DOHH2 (cell line): ENCODE data around the gene ITGB5.

Experiments
- H3F3A ChIP-seq: fragments of 200-600 bp; sonication (generic), shearing (Covaris generic); 2 replicates; pipeline ENCODE4 v1.6.0; 2016; ENCODE audit warnings: antibody characterized with exemption, mild to moderate bottlenecking; ENCODE audit not compliant: control insufficient read depth, insufficient read depth
- H3K27ac ChIP-seq: fragments of 200-600 bp; sonication (generic); 2 replicates; pipeline ENCODE4 v1.5.1; 2014; ENCODE audit warnings: low read depth, mild to moderate bottlenecking, low read length, moderate library complexity
- H3K27me3 ChIP-seq: fragments of 200-600 bp; sonication (generic); 2 replicates; pipeline ENCODE4 v1.6.1; 2014; ENCODE audit warnings: mild to moderate bottlenecking, low read length, mixed read lengths; ENCODE audit not compliant: control insufficient read depth
- H3K36me3 ChIP-seq: fragments of 200-600 bp; sonication (generic); 2 replicates; pipeline ENCODE4 v1.6.1; 2014; ENCODE audit warnings: mild to moderate bottlenecking, low read length, moderate library complexity, mixed read lengths; ENCODE audit not compliant: control insufficient read depth
- H3K4me1 ChIP-seq: fragments of 200-600 bp; sonication (generic); 2 replicates; pipeline ENCODE4 v1.6.1; 2014; ENCODE audit warnings: mild to moderate bottlenecking, low read length, mixed read lengths; ENCODE audit not compliant: control insufficient read depth
- H3K4me2 ChIP-seq: fragments of 200-600 bp; sonication (generic); 2 replicates; pipeline ENCODE4 v1.6.0; 2014; ENCODE audit warnings: mild to moderate bottlenecking, low read length, moderate library complexity
- H3K4me3 ChIP-seq: fragments of 200-600 bp; sonication (generic); 2 replicates; pipeline ENCODE4 v1.5.1; 2014; ENCODE audit warnings: mild to moderate bottlenecking, low read length, mixed read lengths
- H3K79me2 ChIP-seq: fragments of 200-600 bp; sonication (generic); 2 replicates; pipeline ENCODE4 v1.6.1; 2014; ENCODE audit warnings: mild to moderate bottlenecking, low read length, mixed read lengths; ENCODE audit not compliant: control insufficient read depth
- H3K9me2 ChIP-seq: fragments of 200-600 bp; sonication (generic); replicated peaks from 2 replicates; pipeline ENCODE4 v1.6.1; 2014; ENCODE audit warnings: mild to moderate bottlenecking, low read length, mixed read lengths; ENCODE audit not compliant: control insufficient read depth
- H3K9me3 ChIP-seq: fragments of 200-600 bp; sonication (generic); 2 replicates; pipeline ENCODE4 v1.6.1; 2014; ENCODE audit warnings: antibody characterized with exemption, low read length, mixed read lengths; ENCODE audit not compliant: control insufficient read depth, insufficient read depth
- H4K20me1 ChIP-seq: fragments of 200-600 bp; sonication (generic); 2 replicates; pipeline ENCODE4 v1.6.0; 2014; ENCODE audit warnings: low read depth, mild to moderate bottlenecking, antibody characterized with exemption, low read length, moderate library complexity; ENCODE audit not compliant: control insufficient read depth, insufficient read depth
- CTCF ChIP-seq: fragments of 200-600 bp; sonication (generic); IDR thresholded peaks from one replicate; pipeline ENCODE4 v1.5.1; 2014; ENCODE audit warnings: antibody characterized with exemption, mild to moderate bottlenecking, low read depth, low read length; ENCODE audit not compliant: poor library complexity, severe bottlenecking
- EZH2phosphoT487 ChIP-seq: fragments of 200-600 bp; sonication (generic); IDR thresholded peaks from 2 replicates; pipeline ENCODE4 v1.6.1; 2017; ENCODE audit warnings: borderline replicate concordance, mild to moderate bottlenecking, antibody characterized with exemption, low read length, moderate library complexity, mixed read lengths

ITGB5 gene

DNA sequence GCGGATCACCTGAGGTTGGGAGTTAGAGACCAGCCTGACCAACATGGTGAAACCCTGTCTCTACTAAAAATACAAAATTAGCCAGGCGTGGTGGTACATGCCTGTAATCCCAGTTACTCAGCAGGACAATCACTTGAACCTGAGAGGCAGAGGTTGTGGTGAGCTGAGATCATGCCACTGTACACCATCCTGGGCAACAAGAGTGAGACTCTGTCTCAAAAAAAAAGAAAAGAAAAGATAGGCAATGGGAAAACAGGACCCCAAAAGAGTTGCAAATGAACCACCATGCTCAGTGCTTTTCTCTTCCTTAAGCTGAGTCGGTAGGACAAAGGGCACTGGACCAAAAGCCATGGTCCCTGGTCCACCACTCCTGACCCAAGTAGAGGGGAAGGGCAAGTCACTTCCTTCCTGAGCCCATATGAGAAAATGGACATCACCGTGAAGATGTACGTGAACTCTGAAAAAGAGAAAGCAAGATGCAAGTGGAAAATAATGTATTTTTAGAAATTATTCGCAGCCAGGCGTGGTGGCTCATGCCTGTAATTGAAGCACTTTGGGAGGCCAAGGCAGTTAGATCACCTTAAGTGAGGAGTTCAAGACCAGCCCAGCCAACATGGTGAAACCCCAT is 2.6 kb downstream of the ITGB5 start:
- peaks cover 9% of the 10 kb centered on the region for H3K27me3 ChIP-seq
- no peak overlapping the region for H3K4me2 ChIP-seq
- no peaks in the 10 kb centered on the region for H3K79me2 ChIP-seq
- H3K36me3 ChIP-seq: no peaks in the 10 kb centered on the region
- no peaks in the 10 kb centered on the region for H3K9me3 ChIP-seq
- TF ChIP-seq CTCF: no peak
- no peak for TF ChIP-seq EZH2phosphoT487
- no peaks in the 10 kb centered on the region for H3F3A ChIP-seq
- H3K27ac ChIP-seq: no peak overlapping the region
- no peaks in the 10 kb centered on the region for H4K20me1 ChIP-seq
- H3K9me2 ChIP-seq: no peaks in the 10 kb centered on the region
- no peaks in the 10 kb centered on the region for H3K4me1 ChIP-seq
- H3K4me3 ChIP-seq: no peak overlapping the region

- H3K27me3 ChIP-seq: peaks cover 16% of the 10 kb centered on the region
- H3K79me2 ChIP-seq: no peaks in the 10 kb centered on the region
- no peaks in the 10 kb centered on the region for H3K9me2 ChIP-seq
- no peak overlapping the region for H3K4me3 ChIP-seq
- TF ChIP-seq CTCF (no peak), EZH2phosphoT487 (no peak)
- no peaks in the 10 kb centered on the region for H4K20me1 ChIP-seq
- no peak overlapping the region for H3K27ac ChIP-seq
- no peaks in the 10 kb centered on the region for H3K36me3 ChIP-seq
- no peak overlapping the region for H3K4me2 ChIP-seq
- no peaks in the 10 kb centered on the region for H3F3A ChIP-seq
- H3K4me1 ChIP-seq: no peaks in the 10 kb centered on the region
- H3K9me3 ChIP-seq: no peaks in the 10 kb centered on the region
These were observed 3.2 kb downstream of the ITGB5 start for GRCh38 chr3:124883766-124884473.

DNA sequence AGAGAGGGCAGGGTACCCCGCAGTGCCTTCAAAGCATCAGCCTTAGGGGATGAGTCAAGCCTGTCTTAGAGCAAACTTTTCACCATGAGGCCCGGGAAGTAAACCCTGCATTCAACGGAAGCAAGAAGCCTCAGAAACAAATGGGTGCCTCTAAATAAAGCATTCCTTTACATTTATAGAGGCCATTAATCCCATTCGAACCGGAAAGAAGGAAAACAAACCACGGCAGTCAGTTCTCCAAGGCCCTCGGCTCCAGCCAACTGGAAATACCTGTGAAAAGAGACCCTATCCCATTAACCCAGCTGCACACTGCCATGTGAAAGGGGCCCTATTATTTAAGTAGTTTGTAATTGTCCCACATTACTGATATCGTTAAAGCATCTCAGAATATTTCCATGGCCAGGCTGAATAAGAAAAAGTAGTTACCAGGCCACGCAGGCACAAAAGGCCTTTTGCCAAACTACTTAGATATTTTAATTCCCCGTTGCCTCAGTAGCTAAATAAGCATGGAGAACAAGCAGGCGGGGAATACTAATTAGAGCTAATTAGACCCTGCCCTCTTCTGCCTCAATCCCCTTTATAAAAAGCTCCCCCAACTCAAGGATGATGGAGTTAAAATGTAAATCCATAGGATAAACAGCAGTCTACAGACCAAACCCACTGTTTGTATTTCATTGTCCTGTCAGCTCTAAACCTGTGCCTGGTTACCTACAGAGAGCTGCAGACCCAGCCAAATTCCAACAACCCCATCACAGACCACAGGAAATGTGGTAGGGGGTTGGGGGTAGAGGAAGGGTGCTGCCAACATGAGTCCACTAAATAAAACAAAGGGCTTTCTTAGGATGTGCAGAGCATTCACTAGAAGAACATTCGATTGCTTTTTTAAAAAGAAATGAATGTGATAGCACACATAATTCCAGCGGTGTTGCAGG is 4.1 kb downstream of the ITGB5 start:
- H3K4me2 ChIP-seq: no peak overlapping the region

More for the DNA sequence above, 4.1 kb downstream of the ITGB5 start:
- Histone ChIP-seq H3K79me2 (no peaks in the 10 kb centered on the region), H3K36me3 (no peaks in the 10 kb centered on the region), H3K9me3 (no peaks in the 10 kb centered on the region), H3K27ac (no peak overlapping the region), H3F3A (no peaks in the 10 kb centered on the region), H4K20me1 (no peaks in the 10 kb centered on the region), H3K4me1 (no peaks in the 10 kb centered on the region), H3K9me2 (no peaks in the 10 kb centered on the region), H3K27me3 (peaks cover 15% of the 10 kb centered on the region), H3K4me3 (no peak overlapping the region)
- TF ChIP-seq EZH2phosphoT487: no peak
- no peak for TF ChIP-seq CTCF
